ENCODE measurements around the gene CGNL1. TPM values are rescaled to one million over a fixed set of nuclear protein-coding genes. Genes with fewer than 3 reads are reported as not detected.

Gene CGNL1
- total RNA-seq, 1 experiment from 2014 or later: 1.3 TPM

DNA sequence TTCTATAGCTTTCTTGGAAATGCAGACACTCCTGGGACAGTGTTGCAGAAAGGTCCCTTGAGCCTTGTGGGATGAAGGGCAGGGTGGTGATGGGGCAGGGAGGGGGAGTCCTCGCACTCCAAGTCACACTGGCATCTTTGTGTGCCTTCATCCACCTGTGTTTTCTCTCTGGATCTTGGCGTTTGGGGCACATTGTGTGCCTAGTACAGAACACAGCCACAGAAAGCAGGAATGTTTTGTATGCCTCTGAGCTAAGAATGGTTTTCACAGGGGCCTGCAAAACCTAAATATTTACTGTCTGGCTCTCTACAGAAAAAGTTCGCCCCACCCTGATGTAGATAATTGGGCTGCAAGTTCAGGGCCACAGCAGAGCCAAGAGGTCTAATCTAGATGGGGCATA, 221.1 kb downstream of the CGNL1 start:
- DNase-seq (ENCODE audit: low read depth): no peak

DNA sequence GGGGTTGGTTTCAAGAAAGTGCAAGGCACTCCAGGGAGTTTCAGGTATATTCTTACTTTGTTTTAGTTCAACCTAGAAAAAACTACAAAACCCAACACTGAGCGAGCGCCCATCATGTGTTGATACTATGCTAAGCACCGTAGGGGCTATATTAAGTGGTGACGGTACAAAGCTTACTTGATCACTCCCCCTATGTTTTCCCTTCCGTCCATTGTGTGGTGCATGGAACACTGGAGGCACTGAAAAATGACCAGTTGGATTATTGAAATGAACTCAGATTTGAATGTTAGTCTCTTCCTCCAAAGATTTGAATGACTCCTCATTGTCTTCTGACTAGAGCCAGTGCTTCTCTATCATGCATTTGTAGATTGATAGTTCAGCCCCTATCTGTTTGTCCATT, 222.0 kb downstream of the CGNL1 start:
- no peak for DNase-seq (ENCODE audit: low read depth)

DNA sequence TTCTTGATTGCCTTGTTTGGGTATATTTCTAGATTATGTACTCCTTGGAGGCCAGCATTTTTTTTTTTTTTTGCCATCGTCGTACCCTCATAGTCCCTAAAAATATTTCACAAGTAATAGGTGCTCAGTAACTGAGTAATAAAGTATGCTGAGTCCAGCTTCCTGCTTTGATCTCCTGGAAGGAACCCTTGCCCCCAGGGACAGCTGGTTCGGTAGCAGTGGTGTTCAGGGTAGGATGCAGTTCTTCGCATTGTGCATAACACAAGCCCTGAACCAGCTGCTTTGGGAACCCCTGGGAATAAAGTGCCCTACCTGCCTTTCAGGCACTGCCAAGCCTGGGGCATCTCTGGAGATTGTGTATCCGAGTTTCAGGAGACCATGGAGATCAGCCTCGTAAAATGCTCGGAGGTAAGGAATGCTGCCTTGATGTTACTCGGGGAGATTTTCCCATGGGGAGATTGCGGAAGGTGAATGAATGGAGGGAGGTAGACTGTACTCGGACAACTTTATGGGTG, 223.0 kb downstream of the CGNL1 start:
- DNase-seq (ENCODE audit: low read depth): peak; percentile 32

DNA sequence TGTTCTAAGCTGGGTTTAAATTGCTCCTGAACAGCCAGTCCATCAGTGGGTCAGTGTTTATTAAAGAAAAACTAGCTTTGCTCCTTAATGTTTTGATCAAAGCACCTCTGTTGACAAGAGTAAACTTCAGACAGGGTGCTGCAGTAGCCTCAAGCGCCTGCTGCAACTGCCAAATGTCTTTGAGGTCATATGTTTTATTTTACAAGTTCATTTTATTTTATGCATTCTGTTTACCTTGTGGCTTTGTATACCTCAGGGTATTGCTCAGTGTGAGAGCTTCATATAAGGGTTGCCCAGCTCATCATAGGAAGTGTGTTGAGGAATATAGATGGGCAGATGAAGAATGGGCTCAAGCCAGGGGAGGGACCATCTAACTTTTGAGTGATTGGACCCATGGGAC, 223.9 kb downstream of the CGNL1 start:
- DNase-seq (ENCODE audit: low read depth): peak; percentile 18

Other genes with a start within 250 kb of the CGNL1 start
- 7.9 and 8.2 TPM in 2 replicates for gene MYZAP, start 215.4 kb downstream of the CGNL1 start, total RNA-seq (2014; rRNA removed; shearing (Covaris generic))